ENCODE measurements around the gene POLR3A. TPM values are rescaled to one million over a fixed set of nuclear protein-coding genes. Genes with fewer than 3 reads are reported as not detected.
"Not testable (repeated sequence)": the region's sequence is repeated elsewhere in the genome, so short reads cannot be mapped to it uniquely, and the experiment has no call there.

Gene POLR3A
- 13.0 and 13.4 TPM in 2 replicates for total RNA-seq

GRCh38 chr10:78029269-78030226, at the start of gene POLR3A:
Gene POLR3A, minus strand, starts transcription at chr10:78029515. Its CDS starts 108 bp downstream, at chr10:78029407.
- DNase-seq (ENCODE audit: low read depth in 2 of 2), result peak; percentile 97 to 98

- no peak for DNase-seq (ENCODE audit: low read depth in 2 of 2)
Observed at GRCh38 chr10:78078539-78079330, 49.4 kb upstream of the POLR3A start.

GRCh38 chr10:78075806-78076205, 46.5 kb upstream of the POLR3A start:
- DNase-seq (ENCODE audit: low read depth in 2 of 2), result not testable (repeated sequence)

GRCh38 chr10:78072504-78072903, 43.2 kb upstream of the POLR3A start:
- no peak for DNase-seq (ENCODE audit: low read depth in 2 of 2)

GRCh38 chr10:78071857-78072179, 42.5 kb upstream of the POLR3A start:
- no peak for DNase-seq (ENCODE audit: low read depth in 2 of 2)

- DNase-seq (ENCODE audit: low read depth in 2 of 2), result no peak
Observed at GRCh38 chr10:78071140-78071856, 42.0 kb upstream of the POLR3A start.

- no peak for DNase-seq (ENCODE audit: low read depth in 2 of 2)
Observed at GRCh38 chr10:78070726-78071125, 41.4 kb upstream of the POLR3A start.

- not testable (repeated sequence) for DNase-seq (ENCODE audit: low read depth in 2 of 2)
Observed at GRCh38 chr10:78070064-78070463, 40.7 kb upstream of the POLR3A start.

GRCh38 chr10:78069151-78069550, 39.8 kb upstream of the POLR3A start:
- DNase-seq (ENCODE audit: low read depth in 2 of 2), result no peak

GRCh38 chr10:78066728-78067430, 37.6 kb upstream of the POLR3A start:
- DNase-seq (ENCODE audit: low read depth in 2 of 2), result no peak

- DNase-seq (ENCODE audit: low read depth in 2 of 2), result no peak
Observed at GRCh38 chr10:78066012-78066411, 36.7 kb upstream of the POLR3A start.

- DNase-seq (ENCODE audit: low read depth in 2 of 2), result no peak
Observed at GRCh38 chr10:78065611-78066010, 36.3 kb upstream of the POLR3A start.

GRCh38 chr10:78064919-78065318, 35.6 kb upstream of the POLR3A start:
- DNase-seq (ENCODE audit: low read depth in 2 of 2), result not testable (repeated sequence)

- no peak for DNase-seq (ENCODE audit: low read depth in 2 of 2)
Observed at GRCh38 chr10:78063236-78063635, 33.9 kb upstream of the POLR3A start.

GRCh38 chr10:78062296-78062695, 33.0 kb upstream of the POLR3A start:
- DNase-seq (ENCODE audit: low read depth in 2 of 2), result no peak

GRCh38 chr10:78059906-78060702, 30.8 kb upstream of the POLR3A start:
- DNase-seq (ENCODE audit: low read depth in 2 of 2), result no peak

GRCh38 chr10:78058562-78058961, 29.2 kb upstream of the POLR3A start:
- DNase-seq (ENCODE audit: low read depth in 2 of 2), result no peak

GRCh38 chr10:78053211-78053868, 24.0 kb upstream of the POLR3A start:
- DNase-seq (ENCODE audit: low read depth in 2 of 2), result peak in 1 of 2 donors; percentile 38

- DNase-seq (ENCODE audit: low read depth in 2 of 2), result no peak
Observed at GRCh38 chr10:78049851-78050250, 20.5 kb upstream of the POLR3A start.

All from dermis microvascular lymphatic vessel endothelial cell (primary cell).